Measurements from ENCODE around the gene IPO4.
"Not testable (repeated sequence)": the region's sequence is repeated elsewhere in the genome, so short reads cannot be mapped to it uniquely, and the experiment has no call there.

IPO4 gene, protein sequence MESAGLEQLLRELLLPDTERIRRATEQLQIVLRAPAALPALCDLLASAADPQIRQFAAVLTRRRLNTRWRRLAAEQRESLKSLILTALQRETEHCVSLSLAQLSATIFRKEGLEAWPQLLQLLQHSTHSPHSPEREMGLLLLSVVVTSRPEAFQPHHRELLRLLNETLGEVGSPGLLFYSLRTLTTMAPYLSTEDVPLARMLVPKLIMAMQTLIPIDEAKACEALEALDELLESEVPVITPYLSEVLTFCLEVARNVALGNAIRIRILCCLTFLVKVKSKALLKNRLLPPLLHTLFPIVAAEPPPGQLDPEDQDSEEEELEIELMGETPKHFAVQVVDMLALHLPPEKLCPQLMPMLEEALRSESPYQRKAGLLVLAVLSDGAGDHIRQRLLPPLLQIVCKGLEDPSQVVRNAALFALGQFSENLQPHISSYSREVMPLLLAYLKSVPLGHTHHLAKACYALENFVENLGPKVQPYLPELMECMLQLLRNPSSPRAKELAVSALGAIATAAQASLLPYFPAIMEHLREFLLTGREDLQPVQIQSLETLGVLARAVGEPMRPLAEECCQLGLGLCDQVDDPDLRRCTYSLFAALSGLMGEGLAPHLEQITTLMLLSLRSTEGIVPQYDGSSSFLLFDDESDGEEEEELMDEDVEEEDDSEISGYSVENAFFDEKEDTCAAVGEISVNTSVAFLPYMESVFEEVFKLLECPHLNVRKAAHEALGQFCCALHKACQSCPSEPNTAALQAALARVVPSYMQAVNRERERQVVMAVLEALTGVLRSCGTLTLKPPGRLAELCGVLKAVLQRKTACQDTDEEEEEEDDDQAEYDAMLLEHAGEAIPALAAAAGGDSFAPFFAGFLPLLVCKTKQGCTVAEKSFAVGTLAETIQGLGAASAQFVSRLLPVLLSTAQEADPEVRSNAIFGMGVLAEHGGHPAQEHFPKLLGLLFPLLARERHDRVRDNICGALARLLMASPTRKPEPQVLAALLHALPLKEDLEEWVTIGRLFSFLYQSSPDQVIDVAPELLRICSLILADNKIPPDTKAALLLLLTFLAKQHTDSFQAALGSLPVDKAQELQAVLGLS

GRCh38 chr14:24188251-24189058, at the start of gene IPO4:
Gene IPO4 (minus strand): TSS chr14:24188816. CDS start chr14:24188787, 29 bp downstream.
- peak; percentile 98 for DNase-seq

GRCh38 chr14:24238123-24238522, 49.5 kb upstream of the IPO4 start:
- no peak for DNase-seq

GRCh38 chr14:24237463-24237955, 48.9 kb upstream of the IPO4 start:
- no peak for DNase-seq

DNA sequence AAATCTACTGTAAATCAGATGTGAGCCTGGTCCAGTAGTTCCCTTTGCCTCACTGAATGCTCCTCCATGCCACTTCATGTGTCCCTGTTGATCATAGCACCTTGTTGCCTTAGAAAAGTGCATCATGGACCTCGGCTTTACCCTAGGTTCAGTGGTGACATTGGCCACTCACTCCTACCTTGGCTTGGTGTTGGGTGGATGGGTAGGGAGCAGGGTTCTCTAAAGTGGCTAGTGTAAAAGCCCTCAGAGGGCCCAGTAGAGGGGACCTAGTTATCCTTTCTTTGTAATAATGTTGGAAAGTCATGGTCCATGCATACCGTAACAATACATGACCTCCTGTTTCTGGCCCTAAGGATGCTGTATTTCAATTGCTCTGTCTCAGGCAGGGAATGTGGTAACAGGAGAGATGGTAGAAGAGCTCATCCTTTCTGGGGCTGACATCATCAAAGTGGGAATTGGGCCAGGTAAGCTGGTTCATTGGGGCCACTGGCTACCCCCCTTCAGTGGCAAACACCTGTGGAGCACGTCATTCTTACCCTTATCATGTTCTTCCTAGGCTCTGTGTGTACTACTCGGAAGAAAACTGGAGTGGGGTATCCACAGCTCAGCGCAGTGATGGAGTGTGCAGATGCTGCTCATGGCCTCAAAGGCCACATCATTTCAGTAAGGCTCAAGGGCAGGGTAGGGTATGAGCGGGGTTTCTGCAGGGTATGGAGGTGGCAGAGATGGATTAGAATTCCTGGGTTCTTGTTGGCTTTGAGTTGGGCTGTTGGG, 48.3 kb upstream of the IPO4 start:
- DNase-seq, result no peak

DNA sequence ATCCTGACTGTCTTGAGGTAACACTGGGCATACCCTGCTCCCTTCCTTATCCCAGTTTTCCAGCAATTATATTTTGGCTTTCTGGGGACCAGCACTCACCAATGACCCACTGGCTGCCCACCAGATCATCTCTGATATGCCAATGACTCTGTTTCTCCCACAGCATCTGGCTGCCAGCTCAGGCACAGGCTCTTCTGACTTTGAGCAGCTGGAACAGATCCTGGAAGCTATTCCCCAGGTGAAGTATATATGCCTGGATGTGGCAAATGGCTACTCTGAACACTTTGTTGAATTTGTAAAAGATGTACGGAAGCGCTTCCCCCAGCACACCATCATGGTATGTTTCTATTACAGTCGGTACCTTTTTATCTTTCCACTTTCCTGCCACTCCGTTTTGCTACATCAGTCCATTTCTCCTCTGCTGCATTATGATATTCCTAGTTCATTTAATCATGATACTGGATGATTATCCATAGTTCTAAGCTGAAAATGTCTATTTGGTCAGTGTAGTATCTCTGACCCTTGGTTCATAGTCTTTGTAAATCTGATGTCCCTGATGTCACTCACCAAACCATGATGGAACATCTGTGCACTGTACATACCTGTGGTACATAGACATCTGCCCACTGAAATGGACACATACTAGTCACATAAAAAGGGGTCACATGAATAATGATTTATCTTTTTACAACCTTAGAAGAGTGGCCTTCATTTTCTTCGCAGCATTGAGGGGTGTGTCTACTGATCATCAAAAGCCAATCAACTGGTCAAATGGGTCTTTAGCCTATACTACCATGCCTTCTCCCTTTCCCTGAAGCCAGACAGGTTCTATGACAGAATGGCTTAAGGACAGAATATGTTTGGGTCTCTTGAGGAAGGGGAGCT, 47.4 kb upstream of the IPO4 start:
- DNase-seq, result no peak

GRCh38 chr14:24234095-24235005, 45.7 kb upstream of the IPO4 start:
- no peak for DNase-seq

GRCh38 chr14:24233538-24233866, 44.9 kb upstream of the IPO4 start:
- DNase-seq, result no peak

DNA sequence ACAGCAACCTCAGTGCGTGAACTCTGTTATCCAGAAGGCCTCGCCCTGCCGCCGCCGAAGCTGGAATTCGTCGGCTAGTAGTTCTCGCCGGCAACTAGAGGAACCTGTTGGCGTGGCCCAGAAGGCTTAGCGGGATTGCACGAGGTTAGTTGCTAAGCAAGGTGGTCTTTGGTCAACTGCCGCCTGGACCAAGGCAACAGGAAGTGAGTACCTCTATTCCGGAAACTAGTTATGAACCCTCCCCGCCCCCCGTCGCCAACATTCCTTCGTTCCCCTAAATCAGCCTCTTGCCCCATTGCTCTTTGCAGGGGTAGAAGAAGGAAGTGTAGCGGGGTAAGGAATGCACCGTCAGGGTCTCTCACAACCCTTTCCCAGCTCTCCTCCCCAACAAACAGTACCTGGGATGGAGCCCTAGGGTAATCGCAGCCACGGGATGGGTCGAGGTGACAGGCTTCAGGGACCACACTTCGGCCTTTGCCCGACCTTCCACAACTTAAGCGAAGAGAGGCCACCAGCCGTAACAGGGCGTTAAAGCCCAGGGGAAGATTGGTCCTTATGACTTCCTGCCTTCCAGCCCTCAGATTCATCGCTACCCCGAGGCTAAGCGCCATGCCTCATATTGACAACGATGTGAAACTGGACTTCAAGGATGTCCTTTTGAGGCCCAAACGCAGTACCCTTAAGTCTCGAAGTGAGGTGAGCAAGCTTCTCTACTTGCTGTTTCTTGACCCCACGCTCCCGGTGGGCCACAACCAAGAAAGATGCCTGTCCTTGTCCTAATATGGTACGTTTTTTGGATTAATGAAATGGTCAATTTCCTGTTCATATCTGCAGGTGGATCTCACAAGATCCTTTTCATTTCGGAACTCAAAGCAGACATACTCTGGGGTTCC, 44.3 kb upstream of the IPO4 start, which contains the start of gene GMPR2:
GMPR2 (plus strand) TSS at position 285 of the 893 bp plus-strand sequence; CDS start at position 610, 325 bp downstream.
- no peak for DNase-seq

DNA sequence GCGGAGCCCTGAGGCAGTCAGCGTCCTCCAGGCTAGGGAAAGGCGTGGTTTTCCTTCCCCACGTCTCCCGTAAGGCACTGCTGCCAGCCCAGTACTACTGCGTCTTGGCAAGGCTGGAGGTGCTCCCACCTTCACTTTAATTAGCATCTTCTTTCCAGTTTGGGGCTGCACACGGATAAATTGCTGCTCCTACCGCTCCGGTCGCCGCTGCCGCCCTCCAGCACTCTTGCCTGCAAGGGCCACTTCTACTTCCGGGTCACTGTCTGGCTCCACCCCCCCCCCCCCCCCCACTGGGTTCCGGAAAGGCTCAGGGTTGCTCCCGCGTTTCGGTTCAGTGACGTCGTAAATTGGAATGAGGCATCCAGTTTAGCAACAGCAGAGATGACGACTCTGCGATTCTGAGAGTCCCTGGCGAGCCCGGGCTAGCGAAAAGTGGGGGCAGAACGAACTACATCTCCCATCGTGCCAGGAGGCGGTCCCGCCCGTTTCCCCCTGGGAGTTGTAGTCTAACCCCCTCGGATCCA, 43.6 kb upstream of the IPO4 start, which contains the start of gene NEDD8:
NEDD8 (minus strand) TSS at position 247 of the 524 bp plus-strand sequence; CDS start at position 147, 100 bp downstream.
- DNase-seq, result peak; percentile 98

GRCh38 chr14:24231263-24232120, 42.9 kb upstream of the IPO4 start:
- DNase-seq, result no peak

GRCh38 chr14:24228902-24229301, 40.3 kb upstream of the IPO4 start:
- DNase-seq, result no peak

- no peak for DNase-seq
Observed at GRCh38 chr14:24226473-24226872, 37.9 kb upstream of the IPO4 start.

- DNase-seq, result peak; percentile 92
Observed at GRCh38 chr14:24224618-24225071, 36.0 kb upstream of the IPO4 start.

GRCh38 chr14:24222987-24223386, 34.4 kb upstream of the IPO4 start:
- not testable (repeated sequence) for DNase-seq

GRCh38 chr14:24219521-24219920, 30.9 kb upstream of the IPO4 start:
- no peak for DNase-seq

- no peak for DNase-seq
Observed at GRCh38 chr14:24219080-24219479, 30.5 kb upstream of the IPO4 start.

GRCh38 chr14:24216876-24217275, 28.3 kb upstream of the IPO4 start:
- not testable (repeated sequence) for DNase-seq

Measured in fibroblast of skin of right biceps (primary cell).